GM08714 (cell line): Measurements from ENCODE around the gene TM4SF18.
"Not testable (repeated sequence)": the region's sequence is repeated elsewhere in the genome, so short reads cannot be mapped to it uniquely, and the experiment has no call there.

Experiments
- H3K4me3 ChIP-seq: fragments of 200-500 bp; sonication (Bioruptor generic); 2 replicates; pipeline ENCODE4 v1.5.1; 2014; ENCODE audit warnings: mild to moderate bottlenecking, low read length, inconsistent platforms
- ZNF274 ChIP-seq: IDR thresholded peaks from 2 replicates; pipeline ENCODE4 v1.6.1; 2012; ENCODE audit warnings: mild to moderate bottlenecking, low read depth, low read length

The TM4SF18 gene, protein sequence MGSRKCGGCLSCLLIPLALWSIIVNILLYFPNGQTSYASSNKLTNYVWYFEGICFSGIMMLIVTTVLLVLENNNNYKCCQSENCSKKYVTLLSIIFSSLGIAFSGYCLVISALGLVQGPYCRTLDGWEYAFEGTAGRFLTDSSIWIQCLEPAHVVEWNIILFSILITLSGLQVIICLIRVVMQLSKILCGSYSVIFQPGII

DNA sequence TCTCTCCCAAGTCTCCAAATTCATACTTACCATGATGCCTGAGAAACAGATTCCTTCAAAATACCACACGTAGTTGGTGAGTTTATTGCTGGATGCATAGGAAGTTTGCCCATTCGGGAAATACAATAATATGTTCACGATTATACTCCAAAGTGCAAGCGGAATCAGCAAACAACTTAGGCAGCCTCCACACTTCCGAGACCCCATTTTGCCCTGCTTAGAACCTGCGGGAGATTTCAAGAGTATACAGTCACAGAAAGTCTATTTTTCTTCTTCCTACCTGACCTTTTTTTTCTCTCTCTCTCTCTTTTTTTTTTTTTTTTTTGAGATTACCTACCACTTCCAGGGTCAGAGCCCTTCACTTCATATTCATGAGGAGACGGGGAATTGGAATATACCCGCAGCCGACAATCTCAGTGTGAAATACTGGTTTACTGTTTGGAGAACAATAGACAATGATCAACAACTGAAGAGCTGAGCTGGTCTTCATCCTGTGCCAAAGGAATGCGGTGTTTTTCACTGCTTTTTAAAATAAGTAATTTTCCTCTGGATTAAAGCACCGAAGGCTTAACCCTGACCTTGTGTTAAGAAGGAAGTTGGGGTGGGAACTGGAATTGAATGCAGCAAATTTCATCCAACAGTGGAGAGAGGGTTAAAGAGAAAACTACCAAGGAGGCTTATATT lies at the start of gene TM4SF18:
Gene TM4SF18 (minus strand): TSS at position 461 of the 684 bp plus-strand sequence. CDS start 254 bp downstream, at position 207.
- no peak within 1 kb of the TSS for H3K4me3 ChIP-seq
- TF ChIP-seq ZNF274, result no peak

GRCh38 chr3:149382518-149382917 lies 49.1 kb upstream of the TM4SF18 start:
- no peak for TF ChIP-seq ZNF274
- H3K4me3 ChIP-seq, result no peak overlapping the region

- TF ChIP-seq ZNF274, result no peak
- no peak overlapping the region for H3K4me3 ChIP-seq
Measured at GRCh38 chr3:149382101-149382467, 48.6 kb upstream of the TM4SF18 start.

DNA sequence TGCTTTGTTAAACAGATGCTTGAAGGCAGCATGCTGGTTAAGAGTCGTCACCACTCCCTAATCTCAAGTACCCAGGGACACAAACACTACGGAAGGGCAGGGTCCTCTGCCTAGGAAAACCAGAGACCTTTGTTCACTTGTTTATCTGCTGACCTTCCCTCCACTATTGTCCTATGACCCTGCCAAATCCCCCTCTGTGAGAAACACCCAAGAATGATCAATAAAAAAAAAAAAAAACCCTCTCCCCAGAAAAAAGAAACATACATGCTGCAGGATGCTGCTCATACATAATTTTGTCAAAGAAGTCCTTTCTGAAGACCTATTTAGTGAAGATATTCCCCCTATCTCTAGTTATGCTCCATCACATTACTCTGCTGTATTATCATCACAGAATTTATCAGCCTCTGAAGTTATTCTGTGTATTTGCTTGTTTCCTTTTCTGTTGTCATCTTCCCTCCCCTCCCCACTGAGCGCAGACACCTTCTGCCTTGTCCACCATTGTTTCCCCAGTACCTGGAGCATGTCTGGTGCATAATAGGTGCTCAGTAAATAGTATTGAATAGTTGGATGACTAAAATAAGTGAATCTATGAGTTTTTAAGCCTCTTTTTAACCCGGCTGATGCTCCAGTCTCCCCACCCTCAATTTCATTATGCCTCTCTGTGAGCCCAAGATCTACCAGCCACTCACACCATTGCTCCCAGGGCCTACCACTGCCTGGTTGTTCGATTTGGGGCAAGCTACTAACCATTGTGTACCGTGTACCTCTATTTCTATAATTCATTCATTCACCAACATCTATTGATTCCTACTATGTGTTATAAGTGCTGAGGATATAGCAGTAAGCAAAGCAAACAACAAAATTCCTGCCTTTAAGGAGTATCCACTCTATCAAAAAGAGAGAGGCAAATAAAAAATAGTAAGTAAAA lies 48.0 kb upstream of the TM4SF18 start:
- H3K4me3 ChIP-seq, result no peak overlapping the region
- TF ChIP-seq ZNF274, result no peak

GRCh38 chr3:149380220-149380619 lies 46.8 kb upstream of the TM4SF18 start:
- H3K4me3 ChIP-seq, result not testable (repeated sequence)

- H3K4me3 ChIP-seq, result no peak overlapping the region
- no peak for TF ChIP-seq ZNF274
Measured at GRCh38 chr3:149378478-149379309, 45.3 kb upstream of the TM4SF18 start.

DNA sequence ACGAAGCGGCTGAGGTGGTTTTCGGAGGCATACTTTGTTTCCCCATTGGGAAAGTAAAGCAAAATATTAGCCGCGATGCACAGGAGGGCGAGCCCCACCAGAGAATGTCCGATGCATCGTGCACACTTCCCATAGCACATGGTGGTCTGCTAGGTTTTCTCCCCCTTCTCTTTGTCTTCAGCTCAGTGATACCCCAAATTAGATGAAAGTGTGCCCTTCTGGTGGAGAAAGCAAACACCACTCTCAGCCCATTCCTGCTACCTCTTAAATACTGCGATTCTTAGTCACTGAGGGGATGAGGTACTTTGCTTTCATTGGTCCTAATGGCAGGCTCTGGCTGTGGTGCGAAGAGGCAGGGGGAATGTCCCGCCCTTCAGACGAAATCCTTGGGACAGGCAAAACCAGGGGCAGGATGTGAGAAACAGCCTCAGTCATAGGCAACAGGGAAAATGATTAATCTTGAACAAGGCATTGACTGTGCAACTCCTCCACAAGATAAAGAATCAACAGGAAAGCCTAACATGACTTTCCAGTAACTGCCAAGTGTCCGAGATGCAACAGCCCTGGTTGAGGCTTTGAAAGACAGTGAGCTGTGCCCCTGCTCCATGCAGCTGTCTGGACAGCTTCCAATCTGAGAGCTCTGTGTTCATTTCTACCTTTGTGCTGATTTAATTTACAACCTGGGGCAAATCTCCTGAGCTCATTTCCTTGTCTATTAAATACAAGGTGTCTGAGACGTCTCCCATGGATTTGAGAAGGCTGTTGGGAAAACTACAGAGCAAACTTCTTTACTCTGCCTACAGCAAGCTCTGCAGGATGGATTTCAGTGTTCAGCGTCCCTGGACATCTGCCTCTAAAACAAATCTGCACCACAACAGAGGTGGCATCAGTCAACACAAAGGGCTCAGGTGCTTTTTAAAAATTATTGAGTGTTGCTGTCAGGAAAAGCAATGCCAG lies 44.2 kb upstream of the TM4SF18 start, which contains the start of gene TM4SF1:
Gene TM4SF1 (minus strand): TSS at position 242 of the 957 bp plus-strand sequence. CDS start 102 bp downstream, at position 140.
- no peak within 1 kb of the TSS for H3K4me3 ChIP-seq
- no peak for TF ChIP-seq ZNF274

GRCh38 chr3:149376718-149377407 lies 43.4 kb upstream of the TM4SF18 start:
- no peak for TF ChIP-seq ZNF274
- no peak overlapping the region for H3K4me3 ChIP-seq

- H3K4me3 ChIP-seq, result no peak overlapping the region
Measured at GRCh38 chr3:149375501-149376196, 42.2 kb upstream of the TM4SF18 start.

GRCh38 chr3:149374793-149375500 lies 41.5 kb upstream of the TM4SF18 start:
- no peak overlapping the region for H3K4me3 ChIP-seq
- no peak for TF ChIP-seq ZNF274

More at GRCh38 chr3:149375501-149376196, 42.2 kb upstream of the TM4SF18 start:
- TF ChIP-seq ZNF274, result no peak

DNA sequence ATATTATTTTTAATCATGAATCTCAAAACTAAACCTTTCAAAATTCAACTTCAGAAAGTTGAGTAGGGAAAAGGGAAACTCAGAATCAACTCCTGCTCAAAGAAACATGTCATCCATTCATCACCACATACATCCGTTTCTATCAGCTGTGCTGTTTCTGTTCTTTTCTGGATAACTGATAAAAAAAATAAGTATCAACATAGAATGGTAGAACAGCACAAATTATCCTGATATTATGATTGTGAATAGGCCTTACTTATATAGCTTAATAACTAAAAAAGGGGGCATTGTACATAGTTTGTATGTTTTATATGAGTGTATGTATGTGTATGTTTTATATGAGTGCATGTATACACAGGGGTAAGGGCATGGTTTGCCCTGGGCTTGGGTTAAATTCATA lies 41.0 kb upstream of the TM4SF18 start:
- no peak overlapping the region for H3K4me3 ChIP-seq
- TF ChIP-seq ZNF274, result no peak
